ENCODE results near the gene ZCCHC3.

The ZCCHC3 gene

DNA sequence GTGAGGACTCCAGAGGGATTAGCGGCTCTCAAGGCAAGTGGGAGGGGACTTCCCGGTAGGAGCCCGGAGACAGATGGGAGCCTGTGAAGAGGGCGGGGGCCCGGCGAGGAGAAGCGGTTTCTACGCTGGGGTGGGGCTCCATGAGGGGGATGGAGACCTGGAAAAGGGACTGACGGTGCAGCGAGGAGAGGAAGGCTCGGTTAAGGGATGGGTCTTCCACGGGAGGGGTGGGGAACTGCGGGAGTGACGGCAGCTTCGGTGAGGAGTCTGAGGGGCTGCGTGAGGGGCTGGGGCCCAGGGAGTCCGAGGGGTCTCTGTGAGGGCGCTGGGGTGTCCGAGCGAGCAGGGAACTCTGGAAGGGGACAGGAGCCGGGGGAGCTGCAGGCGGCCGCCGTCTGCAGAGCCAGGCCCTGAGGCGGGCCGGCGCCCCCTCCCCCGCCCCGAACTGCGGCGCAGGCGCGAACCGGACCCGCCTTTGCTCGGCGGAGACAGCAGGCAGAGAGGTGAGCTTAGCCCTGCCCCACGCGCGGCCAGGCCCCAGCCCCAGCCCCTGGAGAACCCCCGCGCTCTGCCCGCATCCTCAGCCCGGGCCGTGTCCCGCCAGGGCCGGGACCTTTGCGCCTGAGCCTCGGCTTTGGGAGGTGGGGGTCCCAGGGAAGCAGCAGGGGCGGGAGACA lies 49.4 kb downstream of the ZCCHC3 start, which contains the start of gene NRSN2:
Gene NRSN2, plus strand, starts transcription at position 472 of the 677 bp plus-strand sequence. CDS start 2,533 bp downstream, outside the sequence.
- no peak for DNase-seq (ENCODE audit: low read depth)

DNA sequence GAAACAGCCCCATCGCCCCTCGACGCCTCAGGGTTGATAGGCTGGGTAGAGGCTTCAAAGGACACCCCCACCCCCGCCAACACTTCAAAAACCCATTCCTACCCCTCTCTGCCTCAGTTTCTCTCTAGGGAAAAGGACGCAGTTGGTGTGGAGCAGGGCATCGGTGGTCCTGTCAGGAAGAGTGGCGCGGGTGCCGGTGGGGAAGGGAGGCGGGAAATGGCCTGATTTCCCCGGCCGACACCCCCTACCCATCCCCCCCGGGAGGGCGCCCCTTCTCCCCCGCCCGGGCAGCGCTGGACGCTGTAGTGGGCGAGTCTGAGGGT lies 49.9 kb downstream of the ZCCHC3 start:
- DNase-seq (ENCODE audit: low read depth), result no peak

DNA sequence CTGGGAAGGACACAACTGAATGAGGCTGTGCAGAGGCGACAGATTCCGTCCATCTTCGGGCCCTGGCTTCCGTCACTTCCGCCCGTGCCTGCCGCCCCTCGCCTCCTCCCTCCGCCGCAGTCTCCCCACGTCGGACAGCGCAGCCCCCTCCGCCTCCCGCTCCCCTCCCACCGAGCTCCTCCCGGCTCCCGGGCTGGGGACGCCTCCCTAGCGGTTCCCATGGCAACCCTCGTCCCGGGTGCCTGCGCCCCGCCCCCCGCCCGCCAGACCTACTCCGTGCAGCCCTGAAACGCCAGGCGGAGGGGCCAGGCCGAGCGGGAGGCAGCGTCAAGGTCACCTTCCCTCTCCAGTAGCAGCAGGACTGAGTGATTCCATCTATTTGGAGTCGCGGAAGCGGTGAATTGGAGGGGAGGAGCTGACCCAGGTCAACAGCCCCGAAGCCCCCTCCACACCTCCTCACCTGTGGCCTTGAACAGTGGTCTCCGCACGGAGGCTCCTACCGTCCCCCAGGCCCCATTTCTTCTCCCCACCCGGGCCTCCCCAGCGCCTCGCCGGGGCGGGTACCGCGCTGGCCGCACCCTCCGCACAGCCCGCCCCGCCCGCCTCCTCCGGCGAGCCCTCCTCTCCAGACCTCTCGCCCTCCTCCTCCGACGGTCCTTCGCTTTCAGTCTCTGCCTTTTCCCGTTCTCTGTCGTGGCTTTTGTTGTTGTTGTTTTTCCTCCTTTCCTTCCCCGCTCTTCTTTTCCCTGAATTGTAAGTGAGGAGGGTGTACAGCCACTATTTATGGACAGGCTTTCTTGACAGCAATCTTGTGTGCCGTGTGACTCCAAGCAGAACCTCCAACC lies 50.5 kb downstream of the ZCCHC3 start:
- no peak for DNase-seq (ENCODE audit: low read depth)

DNA sequence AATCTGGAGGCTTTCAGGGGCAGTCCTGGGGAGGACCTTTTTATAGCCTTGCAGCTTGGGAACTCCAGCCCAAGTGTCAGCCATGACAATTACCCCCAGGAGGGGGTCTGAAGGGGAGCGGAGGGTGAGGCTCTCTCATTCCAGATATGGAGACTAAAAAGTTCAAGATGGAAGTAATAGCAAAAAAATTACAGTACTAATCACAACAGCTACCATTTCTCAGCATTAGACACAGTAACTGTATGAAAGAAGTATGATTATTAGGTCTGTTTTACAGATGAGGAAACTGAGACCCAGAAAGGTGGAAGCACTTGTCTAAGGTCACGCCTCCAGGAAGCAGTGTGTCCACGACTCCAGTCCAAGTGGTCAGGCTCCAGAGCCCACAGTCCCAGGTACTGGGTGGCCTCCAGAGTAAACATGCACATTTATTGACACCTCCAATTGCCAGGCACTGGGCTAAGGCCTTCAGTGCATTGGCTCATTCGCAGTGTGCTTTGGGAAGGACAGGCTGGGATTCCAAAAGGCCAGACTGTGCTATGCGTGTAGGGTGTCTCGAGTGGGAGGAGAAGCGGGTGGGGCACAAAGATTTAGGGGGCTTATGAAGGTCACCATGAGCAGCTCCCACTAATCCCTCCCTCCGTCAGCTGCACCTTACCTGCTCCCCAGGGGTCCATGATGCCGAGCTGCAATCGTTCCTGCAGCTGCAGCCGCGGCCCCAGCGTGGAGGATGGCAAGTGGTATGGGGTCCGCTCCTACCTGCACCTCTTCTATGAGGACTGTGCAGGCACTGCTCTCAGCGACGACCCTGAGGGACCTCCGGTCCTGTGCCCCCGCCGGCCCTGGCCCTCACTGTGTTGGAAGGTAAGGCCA lies 51.8 kb downstream of the ZCCHC3 start:
- no peak for DNase-seq (ENCODE audit: low read depth)

All from HS-5 (cell line).